HG02642 (cell line): ENCODE data around the gene AIF1.
A peak's percentile ranks its signal among the peaks of the same experiment; 100 is the strongest.

Experiments used
- ATAC-seq: cut with Tn5 transposase; IDR thresholded peaks from one replicate; pipeline ENCODE4 v1.9.1; 2021; ENCODE audit warnings: mild to moderate bottlenecking; ENCODE audit not compliant: unreplicated experiment, poor library complexity

AIF1 gene

DNA sequence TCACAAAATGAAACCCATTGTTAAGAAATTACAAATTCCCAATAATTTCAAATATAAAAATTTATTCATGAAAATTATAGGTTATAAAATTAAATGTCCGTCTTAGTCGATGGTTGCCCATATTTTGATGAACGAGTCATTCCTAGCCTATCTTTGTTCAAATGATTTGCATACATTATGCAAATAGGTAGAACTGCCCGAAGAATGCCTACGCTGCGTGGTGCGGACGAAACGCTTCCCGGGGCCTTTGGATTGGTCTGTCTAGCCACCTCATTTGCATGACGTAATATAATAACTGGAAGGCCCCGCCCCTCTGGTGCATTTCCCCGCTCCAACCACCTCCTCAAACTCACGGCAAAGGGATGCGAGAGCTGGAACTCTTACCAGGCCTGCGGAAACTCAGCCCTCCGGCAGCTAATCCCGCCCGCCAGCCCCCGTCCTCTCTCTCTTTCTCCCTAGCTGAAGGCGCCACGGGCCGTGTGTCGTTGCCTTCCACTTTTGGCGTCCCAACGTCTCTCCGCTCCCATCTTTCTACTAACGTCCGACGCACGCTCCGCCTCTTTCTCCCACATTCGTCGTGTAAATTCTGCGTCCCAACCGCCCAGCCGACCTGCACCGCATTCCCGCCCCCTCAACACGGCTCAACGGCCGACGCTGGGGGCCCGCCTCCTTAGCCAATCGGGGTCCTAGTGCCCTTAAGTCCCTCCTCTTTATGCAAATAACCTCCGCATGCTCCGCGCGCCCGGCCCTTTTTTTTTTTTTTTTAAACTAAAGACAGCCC, 5.0 kb downstream of the AIF1 start:
- ATAC-seq, result peak; percentile 85

DNA sequence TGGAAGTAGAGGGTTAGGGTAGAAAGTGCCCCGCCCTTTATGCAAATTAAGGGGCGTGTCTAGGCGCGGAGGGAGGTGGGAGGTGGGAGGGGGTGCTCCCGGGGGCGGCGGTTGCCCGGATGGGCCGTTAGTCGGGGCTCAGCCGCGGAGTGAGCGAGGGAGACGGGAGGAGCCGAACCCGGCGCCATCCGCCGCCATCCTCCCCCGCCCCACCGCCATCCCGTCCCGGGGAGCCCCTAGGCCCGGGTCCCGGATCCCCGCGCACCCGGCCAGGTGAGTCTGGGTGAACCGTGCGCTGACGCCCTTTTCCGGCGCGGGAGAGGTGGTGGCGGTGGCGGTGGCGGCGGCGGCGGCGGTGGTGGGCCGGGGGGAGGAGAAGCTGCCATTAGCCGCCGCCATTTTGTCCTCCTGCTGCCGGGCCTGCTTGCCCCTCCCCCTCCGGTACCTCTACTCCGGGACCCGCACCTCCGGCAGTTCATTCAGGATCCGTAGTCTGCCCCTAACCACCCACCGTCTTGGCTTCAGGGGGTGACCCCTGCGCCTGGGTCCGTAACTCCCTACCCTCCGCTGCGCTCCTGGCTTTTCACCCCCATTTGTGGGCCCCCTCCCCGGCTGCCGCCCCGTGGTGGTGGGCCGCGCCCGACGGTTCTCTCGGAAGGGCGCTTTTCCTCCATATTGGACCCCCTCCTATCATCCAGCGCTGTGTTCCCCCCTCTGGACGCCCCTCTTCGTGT, 5.7 kb downstream of the AIF1 start, which contains the start of gene PRRC2A:
Gene PRRC2A (plus strand): TSS at position 130 of the 734 bp plus-strand sequence. CDS start 2,075 bp downstream, outside the sequence.
- ATAC-seq, result peak; percentile 60

DNA sequence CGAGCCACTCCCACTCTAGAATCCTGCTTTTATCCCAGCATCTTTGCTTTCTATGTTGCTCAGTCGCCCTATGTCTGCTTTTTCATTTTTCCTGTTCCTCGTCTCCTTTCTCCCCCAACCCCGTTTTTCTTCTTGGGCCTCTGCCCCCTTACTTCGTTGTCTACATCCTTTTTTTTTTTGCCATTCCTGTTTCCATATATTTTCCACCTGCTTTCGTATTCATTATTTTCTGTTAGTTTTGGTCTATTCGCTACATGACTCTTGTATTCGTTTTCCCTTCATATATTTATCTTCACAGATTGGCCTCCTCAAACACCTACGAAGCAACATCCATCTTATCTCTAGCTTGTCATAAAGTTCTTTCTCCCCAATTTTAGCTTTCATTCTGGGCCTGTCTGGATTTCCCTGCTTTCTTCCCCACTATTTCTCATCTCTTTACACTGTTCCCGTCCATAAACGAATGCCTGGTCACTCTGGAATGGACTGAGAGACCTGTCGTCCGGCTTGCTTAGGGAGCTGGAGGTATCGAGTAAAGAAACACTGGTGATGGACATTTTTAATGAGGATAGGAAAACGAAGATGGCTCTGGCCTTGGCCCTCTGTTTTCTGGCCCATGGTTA, 6.4 kb downstream of the AIF1 start:
- no peak for ATAC-seq

DNA sequence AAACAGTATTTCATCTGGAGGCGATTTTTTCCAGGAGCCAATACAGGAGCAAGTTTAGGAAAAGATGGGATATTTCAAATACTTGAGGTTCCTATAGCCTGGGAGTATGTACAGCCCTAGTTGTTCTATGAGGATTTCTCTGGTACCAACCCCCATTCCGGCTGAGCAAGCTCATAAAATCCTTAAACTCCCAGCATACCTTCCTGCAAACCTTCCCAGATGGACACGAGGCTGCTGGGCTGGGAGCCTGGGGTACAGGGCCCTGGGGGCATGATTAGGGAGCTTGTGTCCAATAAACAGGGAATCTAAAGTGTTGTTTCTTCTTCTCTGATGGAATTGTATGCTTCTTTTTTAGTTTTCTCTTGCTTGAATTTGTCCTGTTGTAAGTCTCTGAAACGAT, 7.0 kb downstream of the AIF1 start:
- ATAC-seq, result no peak

DNA sequence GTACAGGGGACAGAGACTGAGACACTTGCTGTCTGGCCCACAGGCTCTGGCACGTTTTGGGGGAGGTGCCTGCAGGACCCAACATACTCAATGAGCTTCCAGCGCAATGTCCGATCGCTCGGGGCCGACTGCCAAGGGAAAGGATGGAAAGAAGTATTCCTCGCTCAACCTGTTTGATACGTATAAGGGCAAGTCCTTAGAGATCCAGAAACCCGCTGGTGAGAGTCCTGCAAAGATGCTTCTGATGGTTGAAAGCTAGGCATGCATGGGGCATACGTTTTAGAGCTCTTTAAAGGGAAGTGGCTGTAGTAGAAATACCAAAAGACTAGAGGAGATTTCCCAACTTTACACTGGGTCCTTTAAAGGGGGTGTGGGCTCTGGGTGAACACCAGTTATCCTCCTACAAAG, 7.7 kb downstream of the AIF1 start:
- no peak for ATAC-seq

DNA sequence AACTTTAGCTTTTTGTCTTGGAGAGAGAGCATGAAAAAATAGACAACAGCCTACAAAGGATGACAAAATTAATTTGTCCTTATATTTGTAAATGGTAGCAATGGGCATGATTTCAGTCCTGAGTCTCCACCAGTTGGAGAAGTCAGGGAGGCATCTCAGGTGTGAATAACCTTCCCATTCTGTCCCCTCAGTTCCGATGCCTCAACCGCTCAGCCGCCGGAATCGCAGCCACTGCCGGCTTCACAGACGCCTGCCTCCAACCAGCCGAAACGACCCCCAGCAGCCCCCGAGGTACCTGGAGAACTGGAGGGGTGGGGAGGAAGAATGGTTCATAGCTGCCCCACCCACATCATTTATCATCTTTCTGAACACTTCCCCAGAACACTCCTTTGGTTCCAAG, 9.0 kb downstream of the AIF1 start:
- no peak for ATAC-seq

DNA sequence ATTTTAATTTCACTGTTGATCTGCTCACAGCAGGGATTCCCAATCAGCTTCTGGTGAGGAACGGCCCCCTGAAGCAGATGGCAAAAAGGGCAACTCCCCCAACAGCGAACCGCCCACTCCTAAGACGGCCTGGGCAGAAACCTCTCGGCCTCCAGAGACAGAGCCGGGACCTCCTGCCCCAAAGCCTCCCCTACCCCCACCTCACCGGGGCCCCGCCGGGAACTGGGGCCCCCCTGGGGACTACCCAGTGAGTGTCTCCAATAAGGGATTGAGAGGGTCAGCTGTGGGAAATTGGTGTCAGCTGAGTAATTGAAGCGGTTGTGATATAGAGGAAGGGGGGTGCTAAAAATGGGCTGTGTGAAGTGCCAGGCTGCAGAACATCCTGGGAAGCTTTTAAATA, 11.9 kb downstream of the AIF1 start:
- no peak for ATAC-seq

DNA sequence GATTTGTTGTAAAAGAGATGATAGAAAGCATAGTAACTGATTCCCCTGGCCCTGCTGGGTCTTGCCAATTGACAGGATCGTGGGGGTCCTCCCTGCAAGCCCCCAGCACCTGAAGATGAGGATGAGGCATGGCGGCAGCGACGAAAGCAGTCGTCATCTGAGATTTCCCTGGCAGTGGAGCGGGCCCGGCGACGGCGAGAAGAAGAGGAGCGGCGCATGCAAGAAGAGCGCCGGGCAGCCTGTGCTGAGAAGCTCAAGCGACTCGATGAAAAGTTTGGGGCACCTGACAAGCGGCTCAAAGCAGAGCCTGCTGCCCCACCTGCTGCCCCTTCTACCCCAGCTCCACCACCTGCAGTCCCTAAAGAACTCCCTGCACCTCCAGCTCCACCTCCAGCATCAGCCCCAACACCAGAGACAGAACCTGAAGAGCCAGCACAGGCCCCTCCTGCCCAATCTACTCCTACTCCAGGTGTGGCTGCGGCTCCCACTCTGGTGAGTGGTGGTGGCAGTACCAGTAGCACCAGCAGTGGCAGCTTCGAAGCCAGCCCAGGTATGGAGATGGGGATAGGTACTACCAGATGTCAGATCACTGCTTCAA, 12.8 kb downstream of the AIF1 start:
- no peak for ATAC-seq

DNA sequence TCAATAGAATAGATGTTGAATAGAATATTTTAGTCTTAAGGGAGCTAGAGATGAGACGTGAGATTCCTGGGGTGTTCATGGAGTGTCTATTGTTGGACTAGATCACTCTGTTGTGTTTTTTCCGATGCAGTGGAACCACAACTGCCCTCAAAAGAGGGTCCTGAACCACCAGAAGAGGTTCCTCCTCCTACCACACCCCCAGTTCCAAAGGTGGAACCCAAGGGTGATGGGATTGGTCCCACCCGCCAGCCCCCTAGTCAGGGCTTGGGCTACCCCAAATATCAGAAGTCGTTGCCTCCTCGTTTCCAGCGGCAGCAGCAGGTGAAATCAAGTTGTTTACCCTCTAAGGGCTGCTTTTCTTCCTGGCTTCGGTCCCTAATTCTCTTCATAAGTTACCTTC, 14.0 kb downstream of the AIF1 start:
- no peak for ATAC-seq

DNA sequence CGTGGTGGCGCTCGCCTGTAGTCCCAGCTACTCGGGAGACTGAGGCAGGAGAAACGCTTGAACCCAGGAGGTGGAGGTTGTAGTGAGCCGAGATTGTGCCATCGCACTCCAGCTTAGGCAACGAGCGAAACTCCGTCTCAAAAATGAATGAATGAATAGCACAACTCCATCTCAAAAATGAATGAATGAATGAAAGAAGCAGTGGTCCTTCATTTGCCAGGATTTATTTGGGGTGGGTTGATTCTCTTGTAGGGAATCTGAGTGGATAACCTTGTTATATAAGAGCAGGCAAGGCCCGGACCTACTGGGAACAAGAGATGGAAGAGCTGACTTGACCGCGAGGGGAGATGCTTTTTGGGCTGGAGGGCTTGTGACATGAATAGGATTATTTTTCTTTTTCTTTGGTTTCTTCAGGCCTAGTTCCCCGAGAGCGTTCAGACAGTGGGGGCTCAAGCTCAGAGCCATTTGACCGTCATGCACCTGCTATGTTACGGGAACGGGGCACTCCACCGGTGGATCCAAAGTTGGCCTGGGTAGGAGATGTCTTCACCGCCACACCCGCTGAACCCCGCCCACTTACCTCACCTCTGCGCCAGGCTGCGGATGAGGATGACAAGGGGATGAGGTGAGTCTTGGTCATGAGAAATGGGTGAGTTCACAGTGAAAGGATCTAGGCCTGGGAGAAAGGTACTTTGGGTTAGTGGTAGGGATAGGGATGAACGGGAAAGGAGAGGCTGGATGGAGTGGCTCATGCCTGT, 15.3 kb downstream of the AIF1 start:
- no peak for ATAC-seq

DNA sequence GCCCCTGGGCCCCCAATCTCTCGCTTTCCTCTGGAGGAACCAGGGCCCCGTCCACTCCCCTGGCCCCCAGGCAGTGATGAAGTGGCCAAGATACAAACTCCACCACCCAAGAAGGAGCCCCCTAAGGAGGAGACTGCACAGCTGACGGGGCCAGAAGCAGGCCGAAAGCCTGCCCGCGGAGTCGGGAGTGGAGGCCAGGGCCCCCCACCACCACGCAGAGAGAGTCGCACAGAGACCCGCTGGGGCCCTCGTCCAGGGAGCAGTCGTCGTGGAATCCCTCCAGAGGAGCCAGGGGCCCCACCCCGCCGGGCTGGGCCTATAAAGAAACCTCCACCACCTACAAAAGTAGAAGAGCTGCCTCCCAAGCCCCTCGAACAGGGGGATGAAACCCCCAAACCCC, 16.2 kb downstream of the AIF1 start:
- no peak for ATAC-seq

DNA sequence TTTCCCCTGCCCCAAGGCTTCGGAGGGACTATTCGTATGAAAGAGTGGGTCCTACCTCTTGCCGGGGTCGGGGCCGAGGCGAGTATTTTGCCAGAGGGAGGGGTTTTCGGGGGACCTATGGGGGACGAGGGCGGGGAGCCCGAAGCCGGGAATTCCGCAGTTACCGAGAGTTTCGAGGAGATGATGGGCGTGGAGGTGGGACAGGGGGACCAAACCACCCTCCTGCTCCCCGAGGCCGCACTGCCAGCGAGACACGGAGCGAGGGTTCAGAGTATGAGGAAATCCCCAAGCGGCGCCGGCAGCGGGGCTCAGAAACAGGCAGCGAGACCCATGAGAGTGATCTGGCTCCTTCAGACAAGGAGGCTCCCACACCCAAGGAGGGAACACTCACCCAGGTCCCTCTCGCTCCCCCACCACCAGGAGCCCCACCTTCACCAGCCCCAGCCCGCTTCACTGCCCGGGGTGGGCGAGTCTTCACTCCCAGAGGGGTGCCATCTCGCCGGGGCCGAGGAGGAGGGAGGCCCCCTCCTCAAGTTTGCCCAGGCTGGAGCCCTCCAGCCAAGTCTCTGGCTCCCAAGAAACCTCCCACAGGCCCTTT, 16.7 kb downstream of the AIF1 start:
- no peak for ATAC-seq

DNA sequence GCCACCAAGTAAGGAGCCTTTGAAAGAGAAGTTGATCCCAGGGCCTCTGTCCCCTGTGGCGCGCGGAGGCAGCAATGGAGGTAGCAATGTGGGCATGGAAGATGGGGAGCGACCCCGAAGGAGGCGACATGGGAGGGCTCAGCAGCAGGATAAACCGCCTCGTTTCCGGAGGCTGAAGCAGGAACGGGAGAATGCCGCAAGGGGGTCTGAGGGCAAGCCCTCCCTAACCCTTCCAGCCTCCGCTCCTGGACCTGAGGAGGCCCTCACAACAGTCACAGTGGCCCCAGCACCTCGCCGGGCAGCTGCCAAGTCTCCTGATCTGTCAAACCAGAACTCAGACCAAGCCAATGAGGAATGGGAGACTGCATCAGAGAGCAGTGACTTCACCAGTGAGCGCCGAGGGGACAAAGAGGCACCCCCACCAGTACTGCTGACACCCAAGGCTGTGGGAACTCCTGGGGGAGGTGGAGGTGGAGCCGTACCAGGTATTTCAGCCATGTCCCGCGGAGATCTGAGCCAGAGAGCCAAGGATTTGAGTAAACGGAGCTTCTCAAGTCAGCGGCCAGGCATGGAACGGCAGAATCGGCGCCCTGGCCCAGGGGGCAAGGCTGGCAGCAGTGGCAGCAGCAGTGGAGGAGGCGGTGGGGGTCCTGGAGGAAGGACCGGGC, 17.4 kb downstream of the AIF1 start:
- ATAC-seq, result no peak

DNA sequence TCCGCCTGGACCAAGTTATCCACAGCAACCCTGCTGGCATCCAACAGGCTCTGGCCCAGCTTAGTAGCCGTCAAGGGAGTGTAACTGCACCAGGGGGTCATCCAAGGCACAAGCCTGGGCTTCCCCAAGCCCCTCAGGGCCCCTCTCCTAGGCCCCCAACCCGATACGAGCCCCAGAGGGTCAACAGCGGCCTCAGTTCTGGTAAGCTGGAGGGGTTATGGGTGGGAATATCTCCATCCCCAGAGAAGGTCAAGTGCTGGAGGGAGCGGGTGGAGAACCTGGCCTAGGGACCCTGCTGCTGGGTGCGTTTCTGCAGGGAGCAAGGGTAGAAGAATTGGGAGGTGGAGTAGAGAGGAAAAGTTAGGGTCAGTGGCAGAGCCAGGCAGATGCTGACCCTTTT, 18.4 kb downstream of the AIF1 start:
- no peak for ATAC-seq

DNA sequence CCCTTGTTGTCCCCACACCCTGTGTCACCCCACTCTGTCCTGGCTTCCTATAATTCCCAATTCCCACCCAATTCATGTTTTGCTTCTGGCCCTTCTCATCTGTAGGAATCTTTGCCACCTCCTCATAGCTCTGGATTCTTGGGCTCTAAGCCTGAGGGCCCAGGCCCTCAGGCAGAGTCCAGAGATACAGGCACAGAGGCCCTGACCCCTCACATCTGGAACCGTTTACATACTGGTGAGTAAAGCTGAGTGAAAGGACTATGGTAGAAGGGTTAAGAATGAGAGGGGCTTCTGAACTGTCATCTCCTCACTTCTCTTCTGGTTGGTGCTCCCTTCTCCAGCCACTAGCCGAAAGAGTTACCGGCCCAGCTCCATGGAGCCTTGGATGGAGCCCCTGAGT, 19.1 kb downstream of the AIF1 start:
- no peak for ATAC-seq

DNA sequence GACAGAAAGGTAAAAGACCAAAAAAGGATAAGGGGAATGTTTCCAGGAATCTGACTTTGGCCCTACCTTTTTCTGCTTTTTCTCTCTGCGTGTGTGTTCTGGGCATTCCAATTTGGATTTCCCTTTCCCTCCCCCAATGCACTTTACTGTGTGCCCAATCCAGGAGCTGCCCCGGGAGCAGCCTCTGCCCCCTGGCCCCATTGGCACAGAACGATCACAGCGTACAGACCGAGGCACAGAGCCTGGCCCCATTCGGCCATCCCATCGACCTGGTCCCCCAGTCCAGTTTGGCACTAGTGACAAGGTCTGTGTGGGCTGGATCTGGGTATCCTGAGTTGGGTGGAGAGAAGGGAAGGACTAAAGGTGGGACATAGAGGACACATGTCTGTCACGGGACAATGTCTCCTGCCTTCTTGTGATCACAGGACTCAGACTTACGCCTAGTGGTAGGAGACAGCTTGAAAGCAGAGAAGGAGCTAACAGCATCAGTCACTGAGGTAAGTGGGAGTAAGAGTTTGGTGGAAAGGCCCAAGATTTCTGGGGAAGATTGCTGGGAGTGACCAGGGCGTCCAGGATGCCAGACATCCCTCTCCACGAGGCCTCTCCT, 20.0 kb downstream of the AIF1 start:
- ATAC-seq, result no peak

DNA sequence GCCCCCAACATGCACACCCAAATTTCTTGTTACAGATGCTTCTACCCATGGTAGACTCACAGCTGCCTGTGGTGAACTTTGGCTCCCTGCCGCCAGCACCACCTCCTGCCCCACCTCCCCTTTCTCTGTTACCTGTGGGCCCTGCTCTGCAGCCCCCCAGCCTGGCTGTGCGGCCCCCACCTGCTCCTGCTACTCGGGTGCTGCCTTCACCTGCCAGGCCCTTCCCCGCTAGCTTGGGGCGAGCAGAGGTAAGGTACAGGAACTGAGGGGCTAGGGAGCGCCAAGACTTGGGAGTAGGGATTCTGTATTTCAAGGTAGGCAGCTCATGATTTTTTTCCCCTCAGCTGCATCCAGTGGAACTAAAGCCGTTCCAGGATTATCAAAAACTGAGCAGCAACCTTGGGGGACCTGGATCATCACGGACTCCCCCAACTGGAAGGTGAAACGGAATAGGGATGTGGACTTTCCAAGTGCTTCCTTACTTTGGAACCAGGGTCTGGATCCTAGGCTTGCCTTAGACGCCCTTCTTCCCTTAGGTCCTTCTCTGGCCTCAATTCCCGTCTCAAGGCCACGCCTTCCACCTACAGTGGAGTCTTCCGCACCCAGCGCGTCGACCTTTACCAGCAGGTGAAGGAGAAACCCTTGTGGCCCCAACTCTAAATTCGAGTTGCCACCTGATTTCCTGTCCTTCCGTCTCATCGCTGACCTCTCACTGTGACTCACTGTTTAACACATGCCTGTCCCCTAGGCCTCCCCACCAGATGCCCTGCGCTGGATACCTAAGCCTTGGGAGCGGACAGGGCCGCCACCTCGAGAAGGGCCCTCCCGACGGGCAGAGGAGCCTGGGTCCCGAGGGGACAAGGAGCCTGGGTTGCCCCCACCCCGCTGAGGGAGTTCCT, 21.9 kb downstream of the AIF1 start:
- no peak for ATAC-seq

DNA sequence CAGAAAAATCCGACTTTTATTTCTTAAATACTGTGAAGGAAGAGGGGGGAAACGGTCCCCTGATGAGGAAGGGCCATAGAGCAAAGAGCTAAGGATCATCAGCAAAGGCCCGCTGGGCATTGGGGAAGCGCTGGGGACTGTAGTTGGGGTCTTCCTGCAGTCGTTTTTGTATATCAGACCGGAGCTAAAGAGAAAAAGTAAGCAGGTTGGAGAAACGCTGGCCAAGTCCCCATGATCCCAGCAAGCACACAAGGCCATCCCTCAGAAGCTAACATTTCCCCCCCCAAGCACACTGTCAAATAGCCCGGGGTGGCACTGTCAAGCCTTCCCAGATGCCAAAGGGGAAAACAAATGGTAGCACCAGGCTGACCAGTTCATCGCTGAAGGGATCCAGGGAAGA, 24.0 kb downstream of the AIF1 start:
- no peak for ATAC-seq
